GM21367 (cell line): Measurements from ENCODE around the gene SF3A1.

Experiments used
- ATAC-seq: cut with Tn5 transposase; IDR thresholded peaks from one replicate; pipeline ENCODE4 v1.9.1; 2021; ENCODE audit not compliant: unreplicated experiment

Gene SF3A1

GRCh38 chr22:30386608-30386959 is 29.9 kb upstream of the SF3A1 start:
- ATAC-seq, result no peak

GRCh38 chr22:30385942-30386341 is 29.2 kb upstream of the SF3A1 start:
- no peak for ATAC-seq

- ATAC-seq, result no peak
These were observed 26.4 kb upstream of the SF3A1 start for GRCh38 chr22:30383061-30383460.

- no peak for ATAC-seq
These were observed 25.6 kb upstream of the SF3A1 start for GRCh38 chr22:30382340-30382739.

GRCh38 chr22:30381264-30381663 is 24.6 kb upstream of the SF3A1 start:
- no peak for ATAC-seq

- ATAC-seq, result no peak
These were observed 23.3 kb upstream of the SF3A1 start for GRCh38 chr22:30380011-30380410.

- ATAC-seq, result no peak
These were observed 18.7 kb upstream of the SF3A1 start for GRCh38 chr22:30375312-30375849.

- ATAC-seq, result no peak
These were observed 16.9 kb upstream of the SF3A1 start for GRCh38 chr22:30373331-30374325.

GRCh38 chr22:30372915-30373314 is 16.2 kb upstream of the SF3A1 start:
- ATAC-seq, result no peak

GRCh38 chr22:30371981-30372380 is 15.3 kb upstream of the SF3A1 start:
- ATAC-seq, result no peak

- no peak for ATAC-seq
These were observed 14.6 kb upstream of the SF3A1 start for GRCh38 chr22:30371321-30371720.

GRCh38 chr22:30370641-30371230 is 14.0 kb upstream of the SF3A1 start:
- no peak for ATAC-seq

GRCh38 chr22:30368420-30368819 is 11.7 kb upstream of the SF3A1 start:
- no peak for ATAC-seq

GRCh38 chr22:30365891-30366290 is 9.2 kb upstream of the SF3A1 start:
- no peak for ATAC-seq

- ATAC-seq, result no peak
These were observed 6.1 kb upstream of the SF3A1 start for GRCh38 chr22:30362651-30363281.

GRCh38 chr22:30361916-30362650 is 5.4 kb upstream of the SF3A1 start:
- no peak for ATAC-seq

GRCh38 chr22:30358541-30358940 is 1.8 kb upstream of the SF3A1 start:
- ATAC-seq, result no peak

- ATAC-seq, result no peak
These were observed 1.0 kb upstream of the SF3A1 start for GRCh38 chr22:30357650-30358215.

- no peak for ATAC-seq
These were observed 509 bp upstream of the SF3A1 start for GRCh38 chr22:30357236-30357570.

GRCh38 chr22:30354644-30355043 is 2.0 kb downstream of the SF3A1 start:
- ATAC-seq, result no peak

- ATAC-seq, result no peak
These were observed 5.5 kb downstream of the SF3A1 start for GRCh38 chr22:30351226-30351625.
